KMS-11 (cell line): Measurements from ENCODE around the gene ST6GALNAC5.
"Not testable (repeated sequence)": the region's sequence is repeated elsewhere in the genome, so short reads cannot be mapped to it uniquely, and the experiment has no call there.

Experiments
- H2AFZ ChIP-seq: fragments of 200-600 bp; sonication (generic); 2 replicates; pipeline ENCODE4 v1.6.1; 2016; ENCODE audit warnings: antibody characterized with exemption, mixed run types, low read depth
- H3K27ac ChIP-seq: fragments of 200-600 bp; sonication (generic); 2 replicates; pipeline ENCODE4 v1.6.1; 2016; ENCODE audit warnings: mild to moderate bottlenecking, mixed run types
- H3K27me3 ChIP-seq: fragments of 200-600 bp; sonication (generic); 2 replicates; pipeline ENCODE4 v1.6.1; 2017; ENCODE audit warnings: mild to moderate bottlenecking, low read depth, mixed run types, moderate library complexity; ENCODE audit not compliant: insufficient read depth
- H3K36me3 ChIP-seq: fragments of 200-600 bp; sonication (generic); 2 replicates; pipeline ENCODE4 v1.6.1; 2017; ENCODE audit warnings: mild to moderate bottlenecking, mixed run types; ENCODE audit not compliant: insufficient read depth
- H3K4me1 ChIP-seq: fragments of 200-600 bp; sonication (generic); 2 replicates; pipeline ENCODE4 v1.6.1; 2016; ENCODE audit warnings: mild to moderate bottlenecking, low read depth, mixed run types; ENCODE audit not compliant: poor library complexity, severe bottlenecking
- H3K4me2 ChIP-seq: fragments of 200-600 bp; sonication (generic); 2 replicates; pipeline ENCODE4 v1.7.0; 2016; ENCODE audit warnings: mild to moderate bottlenecking, mixed run types
- H3K4me3 ChIP-seq: fragments of 200-600 bp; sonication (generic); IDR thresholded peaks from 2 replicates; pipeline ENCODE4 v1.6.1; 2017; ENCODE audit warnings: low read depth, low read length, mixed read lengths; ENCODE audit not compliant: insufficient read depth
- H3K79me2 ChIP-seq: fragments of 200-600 bp; sonication (generic); 2 replicates; pipeline ENCODE4 v1.6.1; 2016; ENCODE audit warnings: low read depth, mixed run types; ENCODE audit not compliant: insufficient read depth
- H3K9ac ChIP-seq: fragments of 200-600 bp; sonication (generic); 2 replicates; pipeline ENCODE4 v1.6.1; 2016; ENCODE audit warnings: mild to moderate bottlenecking, mixed run types
- H4K20me1 ChIP-seq: fragments of 200-600 bp; sonication (generic); 2 replicates; pipeline ENCODE4 v1.6.1; 2016; ENCODE audit warnings: mild to moderate bottlenecking, mixed run types; ENCODE audit not compliant: insufficient read depth
- CTCF ChIP-seq: fragments of 200-600 bp; sonication (generic); conservative IDR thresholded peaks from 2 replicates; pipeline ENCODE4 v1.6.1; 2017; ENCODE audit warnings: low read depth, mild to moderate bottlenecking, antibody characterized with exemption, low read length, moderate library complexity, mixed read lengths

The ST6GALNAC5 gene

GRCh38 chr1:76959556-76959955, 92.3 kb downstream of the ST6GALNAC5 start:
- Histone ChIP-seq H3K36me3 (no peaks in the 10 kb centered on the region), H3K27ac (no peak overlapping the region), H4K20me1 (no peaks in the 10 kb centered on the region), H3K4me3 (no peak overlapping the region), H3K9ac (no peak overlapping the region), H2AFZ (no peak overlapping the region), H3K79me2 (no peaks in the 10 kb centered on the region), H3K4me1 (no peaks in the 10 kb centered on the region), H3K4me2 (no peak overlapping the region), H3K27me3 (no peaks in the 10 kb centered on the region)
- no peak for TF ChIP-seq CTCF

- Histone ChIP-seq H3K27me3 (no peaks in the 10 kb centered on the region), H3K4me2 (no peak overlapping the region), H3K9ac (no peak overlapping the region), H4K20me1 (no peaks in the 10 kb centered on the region), H2AFZ (no peak overlapping the region), H3K27ac (no peak overlapping the region), H3K36me3 (no peaks in the 10 kb centered on the region), H3K79me2 (no peaks in the 10 kb centered on the region), H3K4me3 (no peak overlapping the region), H3K4me1 (no peaks in the 10 kb centered on the region)
- TF ChIP-seq CTCF, result no peak
These were observed 94.0 kb downstream of the ST6GALNAC5 start for GRCh38 chr1:76961181-76961819.

- Histone ChIP-seq H3K36me3 (no peaks in the 10 kb centered on the region), H3K4me1 (no peaks in the 10 kb centered on the region), H3K27me3 (no peaks in the 10 kb centered on the region), H3K27ac (no peak overlapping the region), H2AFZ (no peak overlapping the region), H3K79me2 (no peaks in the 10 kb centered on the region), H3K9ac (no peak overlapping the region), H3K4me2 (no peak overlapping the region), H3K4me3 (no peak overlapping the region), H4K20me1 (no peaks in the 10 kb centered on the region)
- TF ChIP-seq CTCF, result no peak
These were observed 94.5 kb downstream of the ST6GALNAC5 start for GRCh38 chr1:76961820-76962207.

GRCh38 chr1:76981267-76981666, 114.0 kb downstream of the ST6GALNAC5 start:
- H3K4me1 ChIP-seq, H3K9ac ChIP-seq, H3K4me2 ChIP-seq, H3K36me3 ChIP-seq, H3K79me2 ChIP-seq, H3K27ac ChIP-seq, H2AFZ ChIP-seq, H3K27me3 ChIP-seq, H4K20me1 ChIP-seq, H3K4me3 ChIP-seq: not testable (repeated sequence)

DNA sequence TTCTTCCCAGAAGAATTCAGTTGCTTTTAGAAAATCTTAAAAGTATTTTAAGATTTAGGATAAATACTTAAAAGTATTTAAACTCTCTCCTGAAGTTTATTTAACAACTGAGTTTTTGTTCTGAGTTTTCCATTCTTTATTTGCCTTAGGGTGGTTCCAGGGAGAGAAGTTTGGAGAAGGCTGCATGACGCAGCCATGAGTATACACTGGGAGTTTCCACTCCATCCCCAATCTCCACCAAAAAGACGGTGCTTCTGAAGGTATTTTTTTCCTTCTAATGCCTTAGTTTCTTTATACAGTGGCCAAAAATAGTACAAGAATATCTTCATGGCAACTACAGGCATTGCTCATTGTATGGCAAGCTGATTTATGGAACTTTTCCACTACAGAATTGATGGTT, 122.7 kb downstream of the ST6GALNAC5 start:
- Histone ChIP-seq H3K27me3 (no peaks in the 10 kb centered on the region), H2AFZ (no peak overlapping the region), H3K9ac (no peak overlapping the region), H3K79me2 (no peaks in the 10 kb centered on the region), H3K4me3 (no peak overlapping the region), H3K4me1 (no peaks in the 10 kb centered on the region), H3K27ac (no peak overlapping the region), H3K4me2 (no peak overlapping the region), H4K20me1 (no peaks in the 10 kb centered on the region), H3K36me3 (no peaks in the 10 kb centered on the region)
- no peak for TF ChIP-seq CTCF
